HepG2 (cell line): ENCODE data around the gene SDCCAG8. TPM values are rescaled to one million over a fixed set of nuclear protein-coding genes. Genes with fewer than 3 reads are reported as not detected.

ENCODE experiments used
- BCL6 ChIP-seq: IDR thresholded peaks from 2 replicates; pipeline ENCODE4 v1.6.1; 2016; ENCODE audit warnings: missing genetic modification reagents, missing compliant biosample characterization
- CBX1 ChIP-seq: IDR thresholded peaks from one replicate; pipeline ENCODE4 v1.6.1; 2016; ENCODE audit warnings: antibody characterized with exemption, low read depth
- FOXP1 ChIP-seq, 2 experiments: fragments of 450-650 bp in 1 of 2; IDR thresholded peaks; 2 replicates each; pipeline ENCODE4 v1.6.1; 2017 to 2018; ENCODE audit warnings: antibody characterized with exemption in 1 of 2
- GTF2F1 ChIP-seq: fragments of 150-350 bp; IDR thresholded peaks from 2 replicates; pipeline ENCODE4 v1.6.1; 2014; ENCODE audit warnings: low read length
- MAFF ChIP-seq: IDR thresholded peaks from 2 replicates; pipeline ENCODE4 v1.6.1; 2011; ENCODE audit warnings: low read depth, low read length, improper control_type of control experiment
- MAFG ChIP-seq: sonication (generic); formaldehyde crosslinking; IDR thresholded peaks from 2 replicates; pipeline ENCODE4 v1.5.1; 2020; ENCODE audit warnings: mild to moderate bottlenecking, missing genetic modification reagents
- PAWR ChIP-seq: sonication (generic); formaldehyde crosslinking; IDR thresholded peaks from 2 replicates; pipeline ENCODE4 v1.4.0; 2020; ENCODE audit warnings: missing genetic modification reagents, mild to moderate bottlenecking, borderline replicate concordance
- SIN3A ChIP-seq: IDR thresholded peaks from 2 replicates; pipeline ENCODE4 v1.6.1; 2011; ENCODE audit warnings: low read depth, mild to moderate bottlenecking, control low read depth, low read length, borderline replicate concordance
- SMC3 ChIP-seq: IDR thresholded peaks from 2 replicates; pipeline ENCODE4 v1.6.1; 2011; ENCODE audit warnings: low read length, improper control_type of control experiment
- TBL1XR1 ChIP-seq: fragments of 150-350 bp; IDR thresholded peaks from 2 replicates; pipeline ENCODE4 v1.6.1; 2014; ENCODE audit warnings: borderline replicate concordance, low read length; ENCODE audit not compliant: partially characterized antibody
- THYN1 ChIP-seq: sonication (generic); formaldehyde crosslinking; IDR thresholded peaks from 2 replicates; pipeline ENCODE4 v1.8.1; 2023; ENCODE audit warnings: low read depth, mild to moderate bottlenecking, moderate library complexity, missing genetic modification reagents, borderline replicate concordance
- TRAFD1 ChIP-seq: sonication (generic); formaldehyde crosslinking; IDR thresholded peaks from 2 replicates; pipeline ENCODE4 v1.5.1; 2020; ENCODE audit warnings: missing genetic modification reagents, mild to moderate bottlenecking, borderline replicate concordance
- ZBTB44 ChIP-seq: sonication (generic); formaldehyde crosslinking; IDR thresholded peaks from 2 replicates; pipeline ENCODE4 v1.4.0; 2020; ENCODE audit warnings: missing genetic modification reagents
- ZNF205 ChIP-seq: IDR thresholded peaks from 2 replicates; pipeline ENCODE4 v1.6.1; 2018; ENCODE audit warnings: missing biosample characterization, missing genetic modification reagents
- ZNF343 ChIP-seq: sonication (generic); formaldehyde crosslinking; IDR thresholded peaks from 2 replicates; pipeline ENCODE4 v1.4.0; 2020; ENCODE audit warnings: mild to moderate bottlenecking, missing genetic modification reagents
- ZNF552 ChIP-seq: sonication (generic); formaldehyde crosslinking; IDR thresholded peaks from 2 replicates; pipeline ENCODE4 v1.9.0; 2022; ENCODE audit warnings: missing genetic modification reagents, mild to moderate bottlenecking, borderline replicate concordance
- ZNF605 ChIP-seq: sonication (generic); formaldehyde crosslinking; IDR thresholded peaks from 2 replicates; pipeline ENCODE4 v1.8.0; 2022; ENCODE audit warnings: mild to moderate bottlenecking, missing genetic modification reagents
- ZNF773 ChIP-seq: sonication (generic); formaldehyde crosslinking; IDR thresholded peaks from 2 replicates; pipeline ENCODE4 v1.4.0; 2020; ENCODE audit warnings: missing genetic modification reagents, borderline replicate concordance
- polyA plus RNA-seq, 8 experiments: library from polyadenylated mRNA; depleted of rRNA in 3 of 8; stranded (reverse) in 7 of 8; unstranded in 1 of 8; fragments of >200 nt; fragmentation: Illumina TruSeq in 4 of 8; extraction: Trizol in 4 of 8; gene quantifications; 2 replicates each; pipeline versions ENCODE4 v1.2.1 to v1.2.3, GENCODE V29; 2011 to 2016; ENCODE audit warnings: low read depth in 4 of 8, missing spikeins in 1 of 8, mixed read lengths in 1 of 8; ENCODE audit not compliant: insufficient read depth in 1 of 8
- total RNA-seq, 5 experiments: library from RNA; depleted of rRNA; stranded (reverse); fragments of >200 nt; fragmentation: Illumina TruSeq; extraction: Trizol; gene quantifications; 2 replicates each; pipeline ENCODE4 v1.2.3, GENCODE V29; 2016; ENCODE audit warnings: low read depth in 1 of 5
- TF ChIP-seq, protein P1 (sequence below): sonication (generic); formaldehyde crosslinking; IDR thresholded peaks from 2 replicates; pipeline ENCODE4 v1.5.0; 2020; ENCODE audit warnings: missing genetic modification reagents, mild to moderate bottlenecking, borderline replicate concordance
- TF ChIP-seq, protein P2 (sequence below): sonication (generic); formaldehyde crosslinking; IDR thresholded peaks from 2 replicates; pipeline ENCODE4 v1.4.0; 2020; ENCODE audit warnings: mild to moderate bottlenecking, missing genetic modification reagents
- TF ChIP-seq, protein P3 (sequence below): fragments of 450-650 bp; IDR thresholded peaks from 2 replicates; pipeline ENCODE4 v1.6.1; 2016
- TF ChIP-seq, protein P4 (sequence below): sonication (generic); formaldehyde crosslinking; conservative IDR thresholded peaks from 2 replicates; pipeline ENCODE4 v1.4.0; 2020; ENCODE audit warnings: missing genetic modification reagents

Gene SDCCAG8
- total and polyA plus RNA-seq, 2 of the 13 experiments (the other 11 are each of a cell fraction or from before 2014, with no cell fraction given), result 9.5 to 13.4 TPM

GRCh38 chr1:243254927-243255790, 682 bp upstream of the SDCCAG8 start, which contains the start of gene CEP170 (continued):
- TF ChIP-seq TRAFD1 (CRISPR knock-in tag) (no peak), ZNF773 (CRISPR knock-in tag) (no peak), ZBTB44 (CRISPR knock-in tag) (no peak), BCL6 (CRISPR knock-in tag) (no peak), CBX1 (peak; percentile 40), MAFG (0 out of 2 replicates have a peak, but pooled peaks have one; percentile 14), PAWR (CRISPR knock-in tag) (no peak), SIN3A (peak; percentile 49; the same call in 1 of the 2 replicates), ZNF205 (CRISPR knock-in tag) (no peak), SMC3 (no peak), FOXP1 (IDR thresholded peaks at IDR 0.05) (no peak), FOXP1 (CRISPR knock-in tag; IDR thresholded peaks at IDR 0.05) (no peak), GTF2F1 (no peak), ZNF552 (no peak), MAFF (no peak), ZNF343 (CRISPR knock-in tag) (no peak; the same call in 1 of the 2 replicates), THYN1 (CRISPR knock-in tag) (no peak), TBL1XR1 (no peak), ZNF605 (CRISPR knock-in tag) (no peak)
- TF ChIP-seq, protein P1, sequence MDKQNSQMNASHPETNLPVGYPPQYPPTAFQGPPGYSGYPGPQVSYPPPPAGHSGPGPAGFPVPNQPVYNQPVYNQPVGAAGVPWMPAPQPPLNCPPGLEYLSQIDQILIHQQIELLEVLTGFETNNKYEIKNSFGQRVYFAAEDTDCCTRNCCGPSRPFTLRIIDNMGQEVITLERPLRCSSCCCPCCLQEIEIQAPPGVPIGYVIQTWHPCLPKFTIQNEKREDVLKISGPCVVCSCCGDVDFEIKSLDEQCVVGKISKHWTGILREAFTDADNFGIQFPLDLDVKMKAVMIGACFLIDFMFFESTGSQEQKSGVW (CRISPR knock-in tag), result no peak
- TF ChIP-seq, protein P2, sequence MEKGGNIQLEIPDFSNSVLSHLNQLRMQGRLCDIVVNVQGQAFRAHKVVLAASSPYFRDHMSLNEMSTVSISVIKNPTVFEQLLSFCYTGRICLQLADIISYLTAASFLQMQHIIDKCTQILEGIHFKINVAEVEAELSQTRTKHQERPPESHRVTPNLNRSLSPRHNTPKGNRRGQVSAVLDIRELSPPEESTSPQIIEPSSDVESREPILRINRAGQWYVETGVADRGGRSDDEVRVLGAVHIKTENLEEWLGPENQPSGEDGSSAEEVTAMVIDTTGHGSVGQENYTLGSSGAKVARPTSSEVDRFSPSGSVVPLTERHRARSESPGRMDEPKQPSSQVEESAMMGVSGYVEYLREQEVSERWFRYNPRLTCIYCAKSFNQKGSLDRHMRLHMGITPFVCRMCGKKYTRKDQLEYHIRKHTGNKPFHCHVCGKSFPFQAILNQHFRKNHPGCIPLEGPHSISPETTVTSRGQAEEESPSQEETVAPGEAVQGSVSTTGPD (CRISPR knock-in tag), result no peak
- TF ChIP-seq, protein P3, sequence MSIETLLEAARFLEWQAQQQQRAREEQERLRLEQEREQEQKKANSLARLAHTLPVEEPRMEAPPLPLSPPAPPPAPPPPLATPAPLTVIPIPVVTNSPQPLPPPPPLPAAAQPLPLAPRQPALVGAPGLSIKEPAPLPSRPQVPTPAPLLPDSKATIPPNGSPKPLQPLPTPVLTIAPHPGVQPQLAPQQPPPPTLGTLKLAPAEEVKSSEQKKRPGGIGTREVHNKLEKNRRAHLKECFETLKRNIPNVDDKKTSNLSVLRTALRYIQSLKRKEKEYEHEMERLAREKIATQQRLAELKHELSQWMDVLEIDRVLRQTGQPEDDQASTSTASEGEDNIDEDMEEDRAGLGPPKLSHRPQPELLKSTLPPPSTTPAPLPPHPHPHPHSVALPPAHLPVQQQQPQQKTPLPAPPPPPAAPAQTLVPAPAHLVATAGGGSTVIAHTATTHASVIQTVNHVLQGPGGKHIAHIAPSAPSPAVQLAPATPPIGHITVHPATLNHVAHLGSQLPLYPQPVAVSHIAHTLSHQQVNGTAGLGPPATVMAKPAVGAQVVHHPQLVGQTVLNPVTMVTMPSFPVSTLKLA, result no peak
- TF ChIP-seq, protein P4, sequence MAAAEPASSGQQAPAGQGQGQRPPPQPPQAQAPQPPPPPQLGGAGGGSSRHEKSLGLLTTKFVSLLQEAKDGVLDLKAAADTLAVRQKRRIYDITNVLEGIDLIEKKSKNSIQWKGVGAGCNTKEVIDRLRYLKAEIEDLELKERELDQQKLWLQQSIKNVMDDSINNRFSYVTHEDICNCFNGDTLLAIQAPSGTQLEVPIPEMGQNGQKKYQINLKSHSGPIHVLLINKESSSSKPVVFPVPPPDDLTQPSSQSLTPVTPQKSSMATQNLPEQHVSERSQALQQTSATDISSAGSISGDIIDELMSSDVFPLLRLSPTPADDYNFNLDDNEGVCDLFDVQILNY (CRISPR knock-in tag), result no peak
